IPS-20b (cell line): ENCODE measurements around the gene KRT73.

Source experiments
- H3K27ac ChIP-seq: one replicate; pipeline ENCODE4 v1.5.1; 2013; ENCODE audit warnings: low read length
- H3K27me3 ChIP-seq: 2 replicates; pipeline ENCODE4 v1.6.1; 2013; ENCODE audit warnings: mild to moderate bottlenecking, low read length, inconsistent platforms; ENCODE audit not compliant: insufficient read depth
- H3K36me3 ChIP-seq: 2 replicates; pipeline ENCODE4 v1.6.1; 2013; ENCODE audit warnings: low read depth, mild to moderate bottlenecking, inconsistent platforms, low read length, moderate library complexity; ENCODE audit not compliant: insufficient read depth
- H3K4me1 ChIP-seq: 2 replicates; pipeline ENCODE4 v1.6.1; 2013; ENCODE audit warnings: mild to moderate bottlenecking, control low read depth, inconsistent platforms, low read length, moderate library complexity; ENCODE audit not compliant: insufficient read depth
- H3K4me3 ChIP-seq: 2 replicates; pipeline ENCODE4 v1.5.1; 2013; ENCODE audit warnings: mild to moderate bottlenecking, low read length, inconsistent platforms
- H3K9ac ChIP-seq: 2 replicates; pipeline ENCODE4 v1.6.1; 2013; ENCODE audit warnings: low read depth, mild to moderate bottlenecking, inconsistent platforms, low read length, moderate library complexity
- H3K9me3 ChIP-seq: 2 replicates; pipeline ENCODE4 v1.6.1; 2013; ENCODE audit warnings: mild to moderate bottlenecking, low read depth, low read length, inconsistent platforms; ENCODE audit not compliant: insufficient read depth

Gene KRT73

GRCh38 chr12:52645120-52645761 lies 26.9 kb upstream of the KRT73 start:
- Histone ChIP-seq H3K36me3 (no peaks in the 10 kb centered on the region), H3K9ac (no peak overlapping the region), H3K27ac (no peak overlapping the region), H3K27me3 (no peaks in the 10 kb centered on the region; the same call in 1 of the 2 replicates), H3K4me1 (no peaks in the 10 kb centered on the region), H3K4me3 (no peak overlapping the region), H3K9me3 (no peaks in the 10 kb centered on the region)

GRCh38 chr12:52644078-52644415 lies 25.7 kb upstream of the KRT73 start:
- no peak overlapping the region for H3K9ac ChIP-seq
- no peak overlapping the region for H3K4me3 ChIP-seq
- no peaks in the 10 kb centered on the region for H3K4me1 ChIP-seq
- no peaks in the 10 kb centered on the region for H3K9me3 ChIP-seq
- no peak overlapping the region for H3K27ac ChIP-seq
- H3K27me3 ChIP-seq, result no peaks in the 10 kb centered on the region; the same call in 1 of the 2 replicates
- H3K36me3 ChIP-seq, result no peaks in the 10 kb centered on the region

GRCh38 chr12:52643233-52644077 lies 25.1 kb upstream of the KRT73 start:
- Histone ChIP-seq H3K27ac (no peak overlapping the region), H3K9me3 (no peaks in the 10 kb centered on the region), H3K4me1 (no peaks in the 10 kb centered on the region), H3K4me3 (no peak overlapping the region), H3K9ac (no peak overlapping the region), H3K36me3 (no peaks in the 10 kb centered on the region), H3K27me3 (no peaks in the 10 kb centered on the region; the same call in 1 of the 2 replicates)

GRCh38 chr12:52641468-52641867 lies 23.1 kb upstream of the KRT73 start:
- Histone ChIP-seq H3K9ac (no peak overlapping the region), H3K4me3 (no peak overlapping the region), H3K9me3 (no peaks in the 10 kb centered on the region), H3K27ac (no peak overlapping the region), H3K36me3 (no peaks in the 10 kb centered on the region), H3K4me1 (no peaks in the 10 kb centered on the region), H3K27me3 (no peaks in the 10 kb centered on the region; the same call in 1 of the 2 replicates)

- Histone ChIP-seq H3K4me3 (no peak overlapping the region), H3K4me1 (no peaks in the 10 kb centered on the region), H3K9me3 (no peaks in the 10 kb centered on the region), H3K27me3 (no peaks in the 10 kb centered on the region), H3K36me3 (no peaks in the 10 kb centered on the region), H3K9ac (no peak overlapping the region), H3K27ac (no peak overlapping the region)
Observed at GRCh38 chr12:52637299-52637698, 18.9 kb upstream of the KRT73 start.

GRCh38 chr12:52636592-52637258 lies 18.4 kb upstream of the KRT73 start:
- Histone ChIP-seq H3K9ac (no peak overlapping the region), H3K27me3 (no peaks in the 10 kb centered on the region; the same call in 1 of the 2 replicates), H3K9me3 (no peaks in the 10 kb centered on the region), H3K36me3 (no peaks in the 10 kb centered on the region), H3K4me3 (no peak overlapping the region), H3K4me1 (no peaks in the 10 kb centered on the region), H3K27ac (no peak overlapping the region)

- Histone ChIP-seq H3K27me3 (no peaks in the 10 kb centered on the region; the same call in 1 of the 2 replicates), H3K9ac (no peak overlapping the region), H3K9me3 (no peaks in the 10 kb centered on the region), H3K4me1 (no peaks in the 10 kb centered on the region), H3K27ac (no peak overlapping the region), H3K36me3 (no peaks in the 10 kb centered on the region), H3K4me3 (no peak overlapping the region)
Observed at GRCh38 chr12:52636189-52636588, 17.8 kb upstream of the KRT73 start.

GRCh38 chr12:52634266-52635056 lies 16.1 kb upstream of the KRT73 start:
- Histone ChIP-seq H3K9ac (no peak overlapping the region), H3K4me1 (no peaks in the 10 kb centered on the region), H3K27ac (no peak overlapping the region), H3K27me3 (no peaks in the 10 kb centered on the region; the same call in 1 of the 2 replicates), H3K4me3 (no peak overlapping the region), H3K9me3 (no peaks in the 10 kb centered on the region), H3K36me3 (no peaks in the 10 kb centered on the region)

GRCh38 chr12:52633383-52633782 lies 15.0 kb upstream of the KRT73 start:
- H3K27me3 ChIP-seq, result no peaks in the 10 kb centered on the region; the same call in 1 of the 2 replicates
- H3K27ac ChIP-seq, result no peak overlapping the region

GRCh38 chr12:52632656-52633055 lies 14.3 kb upstream of the KRT73 start:
- no peaks in the 10 kb centered on the region for H3K9me3 ChIP-seq
- H3K4me1 ChIP-seq, result no peaks in the 10 kb centered on the region
- H3K27ac ChIP-seq, result no peak overlapping the region
- H3K9ac ChIP-seq, result no peak overlapping the region
- H3K4me3 ChIP-seq, result no peak overlapping the region
- H3K27me3 ChIP-seq, result no peaks in the 10 kb centered on the region; the same call in 1 of the 2 replicates
- no peaks in the 10 kb centered on the region for H3K36me3 ChIP-seq

More at GRCh38 chr12:52633383-52633782, 15.0 kb upstream of the KRT73 start:
- Histone ChIP-seq H3K9me3 (no peaks in the 10 kb centered on the region), H3K4me1 (no peaks in the 10 kb centered on the region), H3K36me3 (no peaks in the 10 kb centered on the region), H3K4me3 (no peak overlapping the region), H3K9ac (no peak overlapping the region)
